ENCODE data around the gene RAPGEF6. TPM values are rescaled to one million over a fixed set of nuclear protein-coding genes. Genes with fewer than 3 reads are reported as not detected.
A peak's percentile ranks its signal among the peaks of the same experiment; 100 is the strongest.

The RAPGEF6 gene
- total RNA-seq, 2 donors from 2014 or later = 36.5 to 37.3 TPM

- peaks cover 40% of the 10 kb centered on the region for H3K4me1 Mint-ChIP-seq (ENCODE audit: low read depth)
- no peaks in the 10 kb centered on the region for H3K27me3 Mint-ChIP-seq (ENCODE audit: low read depth)
- H3K36me3 Mint-ChIP-seq (ENCODE audit: insufficient read depth in 2 of 2) = peaks cover 6 to 33% of the 10 kb centered on the region in 2 donors
- H3K9me3 Mint-ChIP-seq = peaks cover 0 to 2% of the 10 kb centered on the region in 2 donors
- H3K4me3 Mint-ChIP-seq = no peak overlapping the region
- no peak for DNase-seq
- no peak for ATAC-seq (replicated peaks in 1 of 2)
- H3K27ac Mint-ChIP-seq = no peak overlapping the region
Measured at GRCh38 chr5:131457193-131457592, 177.8 kb downstream of the RAPGEF6 start.

DNA sequence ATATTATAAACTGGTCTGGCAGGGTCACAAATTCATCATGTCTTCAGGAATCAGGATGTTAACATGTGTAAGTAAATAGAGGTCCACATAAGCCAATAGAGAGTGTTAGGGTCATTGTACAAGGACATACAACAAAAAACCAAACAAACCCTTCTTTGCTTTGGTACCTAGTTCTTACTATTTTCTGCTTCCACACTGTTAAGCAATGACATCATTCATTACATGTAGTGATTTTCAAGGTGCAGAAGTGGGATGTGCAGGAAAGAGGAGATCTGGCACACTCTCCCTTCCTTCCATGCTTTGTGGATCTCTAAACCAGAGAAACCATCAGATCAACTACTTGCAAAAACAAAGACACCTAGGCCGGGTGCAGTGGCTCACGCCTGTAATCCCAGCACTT lies 184.1 kb downstream of the RAPGEF6 start:
- Mint-ChIP-seq H3K4me1 (ENCODE audit: low read depth) (peaks cover 19% of the 10 kb centered on the region), H3K9me3 (no peaks in the 10 kb centered on the region), H3K27ac (no peak overlapping the region), H3K4me3 (no peak overlapping the region), H3K36me3 (ENCODE audit: insufficient read depth in 2 of 2) (peaks cover 6 to 34% of the 10 kb centered on the region in 2 donors), H3K27me3 (ENCODE audit: low read depth) (no peaks in the 10 kb centered on the region)
- ATAC-seq (replicated peaks in 1 of 2) (no peak), DNase-seq (no peak)

DNA sequence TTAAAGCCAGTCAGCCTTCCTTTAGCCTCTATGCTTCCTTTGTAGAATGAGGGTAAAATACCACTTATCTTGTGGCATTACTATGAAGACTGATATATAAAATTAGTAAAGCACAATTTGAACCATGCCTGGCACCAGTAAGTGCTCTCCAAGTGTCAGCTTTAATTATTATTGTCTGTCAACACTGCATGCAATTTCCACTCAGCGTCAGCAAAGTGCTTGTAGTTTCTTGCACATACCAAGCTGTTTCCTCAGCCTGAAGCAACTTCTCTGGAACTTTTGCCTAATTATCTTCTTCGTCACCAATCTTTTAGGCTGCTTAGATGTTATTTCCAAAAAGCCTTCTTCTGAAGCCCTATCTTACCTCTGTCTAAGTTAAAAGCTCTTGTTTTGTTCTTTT lies 193.8 kb downstream of the RAPGEF6 start:
- peaks cover 6% of the 10 kb centered on the region for H3K4me1 Mint-ChIP-seq (ENCODE audit: low read depth)
- H3K36me3 Mint-ChIP-seq (ENCODE audit: insufficient read depth in 2 of 2) = peaks cover 6 to 37% of the 10 kb centered on the region in 2 donors
- H3K27ac Mint-ChIP-seq = peak overlapping the region; percentile 75
- DNase-seq (no peak), ATAC-seq (replicated peaks in 1 of 2) (no peak)
- H3K27me3 Mint-ChIP-seq (ENCODE audit: low read depth) = no peaks in the 10 kb centered on the region
- no peak overlapping the region for H3K4me3 Mint-ChIP-seq
- H3K9me3 Mint-ChIP-seq = no peaks in the 10 kb centered on the region

DNA sequence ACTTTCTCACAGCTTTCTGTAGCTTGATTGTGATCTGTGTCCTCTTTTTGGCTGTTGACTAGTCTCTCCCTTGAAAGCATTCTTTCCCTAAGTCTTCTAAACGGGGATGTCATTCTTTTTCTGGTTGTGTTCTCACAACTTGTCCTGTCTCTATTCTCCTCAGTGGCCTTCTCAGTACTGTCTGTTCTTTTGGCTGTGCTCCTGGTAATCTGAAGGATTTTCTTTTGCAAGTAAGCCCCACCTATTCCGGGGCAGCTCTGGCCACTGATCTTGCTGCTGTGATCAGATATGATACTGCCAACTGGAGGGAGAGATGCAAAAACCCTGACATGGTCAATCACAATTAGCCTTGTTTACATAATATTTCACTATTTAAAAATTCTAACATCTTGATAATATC lies 198.9 kb downstream of the RAPGEF6 start:
- peak overlapping the region; percentile 9 for H3K27ac Mint-ChIP-seq

DNA sequence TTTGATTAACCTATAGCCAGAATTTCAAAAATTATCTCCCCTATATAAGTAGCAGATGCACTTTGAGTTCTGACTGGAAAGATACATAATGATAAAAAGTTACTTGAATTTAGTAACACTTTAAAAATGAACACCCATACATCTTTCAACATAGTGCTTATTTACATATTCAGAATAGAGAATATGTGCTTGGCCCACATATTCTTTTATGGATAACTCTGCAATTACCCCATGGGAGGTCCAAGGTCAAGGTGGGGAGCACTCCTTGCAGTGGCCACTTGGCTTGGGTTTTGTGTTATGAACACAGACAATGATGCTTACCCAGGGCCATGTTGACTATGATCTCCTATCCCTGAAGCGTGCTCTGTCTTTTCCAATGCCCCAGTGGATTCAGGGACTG lies 201.9 kb downstream of the RAPGEF6 start:
- Mint-ChIP-seq H3K36me3 (ENCODE audit: insufficient read depth in 2 of 2) (peaks cover 8 to 34% of the 10 kb centered on the region in 2 donors), H3K27ac (peak overlapping the region; percentile 57), H3K4me3 (no peak overlapping the region), H3K27me3 (ENCODE audit: low read depth) (no peaks in the 10 kb centered on the region), H3K9me3 (no peaks in the 10 kb centered on the region), H3K4me1 (ENCODE audit: low read depth) (no peaks in the 10 kb centered on the region)
- ATAC-seq (replicated peaks in 1 of 2) (no peak), DNase-seq (no peak)

More for the DNA sequence above, 198.9 kb downstream of the RAPGEF6 start:
- Mint-ChIP-seq H3K27me3 (ENCODE audit: low read depth) (no peaks in the 10 kb centered on the region), H3K4me3 (no peak overlapping the region), H3K4me1 (ENCODE audit: low read depth) (no peaks in the 10 kb centered on the region), H3K36me3 (ENCODE audit: insufficient read depth in 2 of 2) (peaks cover 12 to 37% of the 10 kb centered on the region in 2 donors), H3K9me3 (no peaks in the 10 kb centered on the region)
- ATAC-seq (replicated peaks in 1 of 2) (no peak), DNase-seq (no peak)

DNA sequence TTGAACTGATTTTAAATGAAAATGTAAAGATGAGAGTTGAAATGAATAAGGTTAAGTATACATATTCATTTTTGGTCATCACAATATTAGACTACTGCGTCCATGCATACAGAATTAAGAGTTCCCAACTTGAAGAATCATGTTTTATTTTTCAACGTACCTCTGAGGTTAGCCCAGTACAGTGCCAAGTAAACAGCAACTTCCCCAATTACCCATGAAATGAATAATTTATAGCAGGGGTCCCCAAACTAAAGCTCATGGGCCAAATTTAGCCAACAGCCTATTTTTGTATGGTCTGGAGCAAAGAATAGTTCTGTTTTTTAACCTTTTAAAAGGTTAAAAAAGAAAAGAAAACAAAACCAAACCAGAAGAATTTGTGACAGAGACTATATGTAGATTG lies 203.2 kb downstream of the RAPGEF6 start:
- Mint-ChIP-seq H3K4me1 (ENCODE audit: low read depth) (no peaks in the 10 kb centered on the region), H3K27me3 (ENCODE audit: low read depth) (no peaks in the 10 kb centered on the region), H3K27ac (peak overlapping the region; percentile 24), H3K36me3 (ENCODE audit: insufficient read depth in 2 of 2) (peaks cover 9 to 31% of the 10 kb centered on the region in 2 donors), H3K9me3 (no peaks in the 10 kb centered on the region), H3K4me3 (no peak overlapping the region)
- DNase-seq = no peak
- ATAC-seq (replicated peaks in 1 of 2) = no peak

- Mint-ChIP-seq H3K27me3 (ENCODE audit: low read depth) (no peaks in the 10 kb centered on the region), H3K4me3 (no peak overlapping the region), H3K36me3 (ENCODE audit: insufficient read depth in 2 of 2) (peaks cover 9 to 31% of the 10 kb centered on the region in 2 donors), H3K27ac (no peak overlapping the region), H3K4me1 (ENCODE audit: low read depth) (no peaks in the 10 kb centered on the region), H3K9me3 (no peaks in the 10 kb centered on the region)
- no peak for DNase-seq
- ATAC-seq (replicated peaks in 1 of 2) = no peak
Measured at GRCh38 chr5:131430794-131431193, 204.2 kb downstream of the RAPGEF6 start.

DNA sequence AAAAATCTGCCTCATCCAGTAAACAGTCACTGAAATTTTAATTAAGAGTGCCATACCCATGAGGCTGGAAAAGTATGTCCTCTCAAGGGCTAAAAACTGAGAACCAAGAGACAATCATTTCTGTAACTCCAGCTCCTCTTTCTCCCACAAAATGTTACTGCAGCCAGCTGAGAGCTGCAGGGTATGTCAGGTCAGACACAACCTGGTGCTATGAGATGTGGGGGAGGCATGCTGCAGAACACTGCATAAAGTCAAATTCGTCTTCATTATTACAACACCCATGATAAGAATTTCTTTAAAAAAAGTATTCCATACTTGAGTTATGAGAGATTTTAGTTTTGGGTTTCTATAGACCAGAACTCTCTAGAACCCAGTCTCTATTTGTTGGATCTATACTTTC lies 209.0 kb downstream of the RAPGEF6 start:
- H3K4me1 Mint-ChIP-seq (ENCODE audit: low read depth) = no peaks in the 10 kb centered on the region
- H3K4me3 Mint-ChIP-seq = no peak overlapping the region
- no peak overlapping the region for H3K27ac Mint-ChIP-seq
- H3K9me3 Mint-ChIP-seq = no peaks in the 10 kb centered on the region
- ATAC-seq (replicated peaks in 1 of 2) = no peak
- H3K36me3 Mint-ChIP-seq (ENCODE audit: insufficient read depth in 2 of 2) = peaks cover 4 to 19% of the 10 kb centered on the region in 2 donors
- no peaks in the 10 kb centered on the region for H3K27me3 Mint-ChIP-seq (ENCODE audit: low read depth)
- DNase-seq = no peak

GRCh38 chr5:131423056-131423455 lies 212.0 kb downstream of the RAPGEF6 start:
- Mint-ChIP-seq H3K4me1 (ENCODE audit: low read depth) (peaks cover 7% of the 10 kb centered on the region), H3K9me3 (no peaks in the 10 kb centered on the region), H3K4me3 (no peak overlapping the region), H3K36me3 (ENCODE audit: insufficient read depth in 2 of 2) (peaks cover 4 to 10% of the 10 kb centered on the region in 2 donors), H3K27me3 (ENCODE audit: low read depth) (no peaks in the 10 kb centered on the region), H3K27ac (peak overlapping the region; percentile 18)
- no peak for ATAC-seq (replicated peaks in 1 of 2)
- no peak for DNase-seq

- DNase-seq (no peak), ATAC-seq (replicated peaks in 1 of 2) (peak in 1 of 2 donors; percentile 26)
- Mint-ChIP-seq H3K36me3 (ENCODE audit: insufficient read depth in 2 of 2) (peaks cover 0 to 1% of the 10 kb centered on the region in 2 donors), H3K4me1 (ENCODE audit: low read depth) (peaks cover 28% of the 10 kb centered on the region), H3K27me3 (ENCODE audit: low read depth) (no peaks in the 10 kb centered on the region), H3K9me3 (no peaks in the 10 kb centered on the region), H3K27ac (peak overlapping the region; percentile 43), H3K4me3 (peak overlapping the region in 1 of 2 donors; percentile 22)
Measured at GRCh38 chr5:131419877-131420276, 215.2 kb downstream of the RAPGEF6 start.

GRCh38 chr5:131418846-131419245 lies 216.2 kb downstream of the RAPGEF6 start:
- Mint-ChIP-seq H3K36me3 (ENCODE audit: insufficient read depth in 2 of 2) (peaks cover 0 to 3% of the 10 kb centered on the region in 2 donors), H3K27me3 (ENCODE audit: low read depth) (no peaks in the 10 kb centered on the region), H3K27ac (no peak overlapping the region), H3K4me1 (ENCODE audit: low read depth) (peaks cover 36% of the 10 kb centered on the region), H3K9me3 (no peaks in the 10 kb centered on the region), H3K4me3 (no peak overlapping the region)
- no peak for DNase-seq
- ATAC-seq (replicated peaks in 1 of 2) = no peak

DNA sequence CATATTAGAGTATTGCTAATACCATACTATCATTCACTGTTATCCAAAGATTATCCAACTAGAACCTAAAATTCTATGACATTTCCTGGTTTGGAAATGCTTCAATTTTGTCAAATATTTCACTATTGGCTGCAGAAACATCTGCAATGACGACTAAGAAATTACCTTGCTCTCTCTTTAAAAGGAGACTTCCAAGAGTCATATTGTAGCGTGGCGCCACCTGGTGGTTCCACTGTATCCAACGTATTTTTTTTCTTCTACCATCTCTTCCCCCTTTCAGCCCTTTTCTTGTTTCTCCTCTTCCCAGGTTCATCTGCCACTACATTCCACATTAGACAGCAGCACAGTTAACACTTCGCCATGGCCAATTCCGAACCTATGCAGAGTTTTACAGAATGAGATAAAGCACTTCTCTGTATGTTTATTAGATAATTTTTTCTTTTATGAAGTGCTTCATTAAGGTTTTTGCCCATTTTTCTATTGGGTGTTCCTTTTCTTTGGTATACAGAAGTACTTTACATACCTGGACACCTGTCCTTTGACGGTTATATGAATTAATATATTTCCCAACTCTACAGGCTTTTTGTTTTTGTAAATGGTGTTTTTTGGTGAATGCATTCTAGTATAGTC lies 217.7 kb downstream of the RAPGEF6 start:
- DNase-seq = peak; percentile 80 to 84
- Mint-ChIP-seq H3K4me1 (ENCODE audit: low read depth) (peaks cover 46% of the 10 kb centered on the region), H3K36me3 (ENCODE audit: insufficient read depth in 2 of 2) (peaks cover 0 to 12% of the 10 kb centered on the region in 2 donors), H3K4me3 (peak overlapping the region; percentile 61 to 76), H3K9me3 (no peaks in the 10 kb centered on the region), H3K27me3 (ENCODE audit: low read depth) (no peaks in the 10 kb centered on the region), H3K27ac (peak overlapping the region; percentile 92)
- ATAC-seq (replicated peaks in 1 of 2) = peak; percentile 26 to 50

DNA sequence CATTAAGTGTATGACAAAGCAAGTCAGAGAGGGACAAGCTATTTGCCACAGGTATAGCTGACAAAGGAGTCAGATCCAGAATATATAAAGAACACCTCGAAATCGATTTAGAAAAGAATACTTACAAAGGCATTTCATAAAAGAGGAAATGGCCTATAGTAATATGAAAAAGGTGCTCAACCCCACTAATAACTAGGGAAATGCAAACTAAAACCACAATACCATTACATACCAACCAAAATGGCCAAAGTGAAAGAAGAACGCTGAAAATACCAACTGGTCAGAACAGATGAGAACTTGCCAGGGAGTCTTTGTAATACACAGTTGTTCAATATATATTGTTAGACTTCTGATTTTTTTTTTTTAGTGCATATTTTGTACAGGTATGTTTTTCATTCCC lies 218.3 kb downstream of the RAPGEF6 start:
- peaks cover 0 to 12% of the 10 kb centered on the region in 2 donors for H3K36me3 Mint-ChIP-seq (ENCODE audit: insufficient read depth in 2 of 2)
- DNase-seq (no peak), ATAC-seq (replicated peaks in 1 of 2) (peak in 1 of 2 donors; percentile 26)
- H3K4me1 Mint-ChIP-seq (ENCODE audit: low read depth) = peaks cover 46% of the 10 kb centered on the region
- H3K9me3 Mint-ChIP-seq = no peaks in the 10 kb centered on the region
- H3K27ac Mint-ChIP-seq = peak overlapping the region; percentile 92
- peak overlapping the region; percentile 61 to 76 for H3K4me3 Mint-ChIP-seq
- H3K27me3 Mint-ChIP-seq (ENCODE audit: low read depth) = no peaks in the 10 kb centered on the region

All from activated T-cell treated with anti-CD3 and anti-CD28 coated beads, Interleukin-2, amount 50 U/mL, for 72 hours (primary cell).